WERI-Rb-1 (cell line): Measurements from ENCODE around the gene ZNF391.
A peak's percentile ranks its signal among the peaks of the same experiment; 100 is the strongest.

ENCODE experiments used
- DNase-seq: peaks from one replicate; pipeline ENCODE4 v3.0.0-alpha.2; 2020
- H3K27ac ChIP-seq: fragments of 250-450 bp; sonication (Bioruptor Pico); 2 replicates; pipeline ENCODE4 v1.5.1; 2020; ENCODE audit warnings: mild to moderate bottlenecking, moderate library complexity
- H3K27me3 ChIP-seq: fragments of 250-450 bp; sonication (Bioruptor Pico); 2 replicates; pipeline ENCODE4 v1.5.1; 2021; ENCODE audit warnings: mild to moderate bottlenecking, low read depth, moderate library complexity; ENCODE audit not compliant: insufficient read depth, severe bottlenecking
- H3K36me3 ChIP-seq: fragments of 250-450 bp; sonication (Bioruptor Pico); 2 replicates; pipeline ENCODE4 v1.5.1; 2020; ENCODE audit warnings: mild to moderate bottlenecking, moderate library complexity
- H3K4me3 ChIP-seq: 2 replicates; pipeline ENCODE4 v1.5.1; 2011; ENCODE audit warnings: low read depth, mild to moderate bottlenecking, control low read depth, low read length
- H3K9me3 ChIP-seq: fragments of 250-450 bp; sonication (Bioruptor Pico); 2 replicates; pipeline ENCODE4 v1.5.1; 2021; ENCODE audit warnings: mild to moderate bottlenecking, moderate library complexity; ENCODE audit not compliant: severe bottlenecking
- CTCF ChIP-seq: IDR thresholded peaks from 2 replicates; pipeline ENCODE4 v1.5.1; 2011; ENCODE audit warnings: low read depth, mild to moderate bottlenecking, control low read depth, inconsistent platforms, low read length

The ZNF391 gene

DNA sequence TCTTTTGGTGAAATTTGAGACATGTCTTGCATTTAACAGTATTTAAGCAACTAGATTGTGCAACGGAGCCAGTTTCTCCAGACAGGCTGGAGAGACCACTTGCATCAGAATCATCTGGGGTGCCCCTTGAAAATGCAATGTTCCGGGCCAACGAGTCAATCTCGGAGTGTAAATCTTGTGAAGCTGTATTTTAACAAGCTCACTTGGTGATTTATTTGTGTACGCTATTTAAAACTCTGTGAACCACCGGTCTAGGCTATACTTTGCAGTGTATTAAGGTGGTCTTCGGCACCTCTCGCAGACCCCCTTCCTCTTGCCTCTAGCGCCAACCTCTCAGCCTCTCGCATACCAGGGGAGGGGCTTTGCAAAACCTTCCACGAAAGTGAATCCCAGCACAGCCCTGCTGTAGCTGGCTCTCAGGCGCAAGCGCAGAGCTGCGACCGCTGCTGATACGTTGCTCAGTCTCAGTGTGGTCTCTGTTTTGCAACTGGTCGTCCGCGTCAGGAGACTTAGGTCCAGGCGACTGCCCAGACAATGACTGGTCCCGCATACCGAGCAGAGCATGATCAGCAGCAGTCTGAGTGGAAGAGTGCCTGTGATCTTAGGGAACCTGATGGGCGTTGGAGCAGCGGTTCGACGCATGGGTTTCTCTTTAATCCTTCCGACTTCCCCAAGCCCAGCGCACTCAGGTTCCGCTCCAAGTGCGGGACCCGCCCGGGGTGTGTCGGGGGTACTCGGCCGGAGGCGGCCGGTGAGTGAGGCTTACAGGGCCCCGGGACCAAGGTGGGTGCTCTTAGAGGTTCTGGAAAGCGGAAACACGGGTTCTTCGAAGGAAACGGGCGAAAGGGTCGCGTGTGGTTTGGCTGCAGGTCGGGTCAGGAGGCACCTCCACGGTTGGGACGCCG lies at the start of gene ZNF391:
TSS of gene ZNF391 (plus strand) at position 467 of the 905 bp plus-strand sequence. CDS start 11,612 bp downstream, outside the sequence.
- Histone ChIP-seq H3K9me3 (peaks cover 15% of the 10 kb centered on the region), H3K4me3 (peak within 1 kb of the TSS; percentile 58), H3K27me3 (peaks cover 68% of the 10 kb centered on the region), H3K27ac (no peak within 1 kb of the TSS), H3K36me3 (no peaks in the 10 kb centered on the region)
- DNase-seq: peak; percentile 73
- no peak for TF ChIP-seq CTCF

DNA sequence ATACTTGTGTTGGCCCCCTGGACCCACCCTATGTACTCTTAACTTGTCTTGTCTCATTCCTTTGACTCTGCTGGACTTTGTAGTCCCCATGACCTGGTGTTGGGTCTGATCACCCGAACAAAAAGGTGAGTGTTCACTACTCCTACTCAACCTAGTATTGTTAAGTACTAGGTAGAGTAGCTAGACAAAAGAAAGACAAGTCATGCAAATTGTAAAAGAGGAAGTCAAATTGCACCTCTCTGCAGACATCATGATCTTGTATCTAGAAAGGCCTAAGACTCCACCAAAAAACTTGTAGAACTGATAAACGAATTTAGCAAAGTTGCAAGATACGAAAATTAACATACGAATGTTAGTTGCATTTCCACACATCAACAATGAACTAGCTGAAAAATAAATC lies 35.7 kb upstream of the ZNF391 start:
- Histone ChIP-seq H3K36me3 (no peaks in the 10 kb centered on the region), H3K27ac (no peak overlapping the region), H3K9me3 (no peaks in the 10 kb centered on the region), H3K27me3 (peaks cover 54% of the 10 kb centered on the region), H3K4me3 (no peak overlapping the region)
- TF ChIP-seq CTCF: no peak
- DNase-seq: no peak

DNA sequence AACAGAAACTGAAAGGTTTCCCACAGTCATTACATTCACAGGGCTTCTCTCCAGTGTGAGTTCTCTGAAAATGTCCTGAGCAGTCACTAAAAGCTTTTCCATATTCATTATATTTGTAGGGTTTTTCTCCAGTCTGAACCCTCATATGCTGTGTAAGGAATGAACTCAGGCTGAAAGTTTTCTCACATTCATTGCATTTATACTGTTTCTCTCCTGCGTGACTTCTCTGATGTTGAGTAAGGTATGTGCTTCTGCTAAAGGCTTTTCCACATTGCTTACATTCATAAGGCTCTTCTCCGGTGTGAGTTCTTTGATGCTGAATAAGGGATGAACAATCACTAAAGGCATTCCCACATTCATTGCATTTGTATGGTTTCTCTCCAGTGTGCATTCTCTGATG lies 29.8 kb upstream of the ZNF391 start:
- Histone ChIP-seq H3K9me3 (peaks cover 13% of the 10 kb centered on the region), H3K27ac (no peak overlapping the region), H3K4me3 (no peak overlapping the region), H3K36me3 (no peaks in the 10 kb centered on the region), H3K27me3 (peaks cover 50% of the 10 kb centered on the region)
- TF ChIP-seq CTCF: no peak
- no peak for DNase-seq

DNA sequence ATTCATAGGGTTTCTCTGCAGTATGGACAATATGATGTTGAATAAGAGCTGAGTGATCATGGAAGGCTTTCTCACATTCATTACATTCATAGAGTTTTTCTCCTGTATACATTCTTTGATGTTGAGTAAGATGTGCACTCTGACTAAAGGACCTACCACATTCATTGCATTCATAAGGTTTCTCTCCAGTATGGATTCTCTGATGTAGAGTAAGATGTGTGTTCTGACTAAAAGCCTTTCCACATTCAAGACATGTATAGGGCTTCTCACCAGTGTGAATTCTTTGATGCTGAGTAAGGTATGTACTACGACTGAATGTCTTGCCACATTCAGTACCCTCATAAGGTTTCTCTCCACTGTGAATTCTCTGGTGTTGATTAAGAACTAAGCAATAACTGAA lies 29.3 kb upstream of the ZNF391 start:
- peaks cover 13% of the 10 kb centered on the region for H3K9me3 ChIP-seq

DNA sequence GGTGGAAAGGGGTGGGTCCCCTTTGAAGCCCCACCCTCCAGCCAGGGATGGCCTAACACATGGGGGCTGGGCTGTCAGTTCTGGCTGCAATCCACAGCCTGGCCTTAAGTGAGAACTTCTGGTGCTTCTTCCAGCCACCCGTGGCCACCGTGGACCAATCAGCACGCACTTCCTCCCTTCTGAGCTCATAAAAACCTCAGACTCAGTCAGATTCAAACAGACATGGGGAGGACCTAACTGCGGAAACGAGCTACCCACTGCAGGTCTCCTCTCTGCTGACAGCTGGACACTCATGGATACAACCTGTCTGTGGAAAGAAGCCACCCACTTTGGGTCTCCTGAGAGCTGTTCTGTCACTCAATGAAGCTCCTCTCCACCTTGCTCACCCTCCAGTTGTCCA lies 20.4 kb upstream of the ZNF391 start:
- H3K27ac ChIP-seq: no peak overlapping the region
- no peaks in the 10 kb centered on the region for H3K36me3 ChIP-seq
- no peak overlapping the region for H3K4me3 ChIP-seq
- peaks cover 15% of the 10 kb centered on the region for H3K9me3 ChIP-seq
- DNase-seq: no peak
- no peak for TF ChIP-seq CTCF
- peaks cover 97% of the 10 kb centered on the region for H3K27me3 ChIP-seq

More for the DNA sequence above, 29.3 kb upstream of the ZNF391 start:
- Histone ChIP-seq H3K36me3 (no peaks in the 10 kb centered on the region), H3K4me3 (no peak overlapping the region), H3K27me3 (peaks cover 50% of the 10 kb centered on the region), H3K27ac (no peak overlapping the region)
- no peak for TF ChIP-seq CTCF
- no peak for DNase-seq
